Natural killer cell (primary cell): ENCODE measurements around the gene PPP1R9A. TPM values are rescaled to one million over a fixed set of nuclear protein-coding genes. Genes with fewer than 3 reads are reported as not detected.

Source experiments
- ATAC-seq, 3 donors: fragments of 150-1000 bp in 2 of 3; fragments of 200-7000 bp in 1 of 3; cut with Tn5 transposase; 1 replicate in 1 of 3; 2 replicates in 2 of 3; pipeline ENCODE4 v1.10.0; 2021; ENCODE audit warnings: mild to moderate bottlenecking in 2 of 3, moderate library complexity in 2 of 3
- DNase-seq, 2 donors: peaks; one replicate each; pipeline versions ENCODE4 v3.0.0 to v3.0.0-alpha.2; 2013 to 2021; ENCODE audit warnings: mixed read lengths in 1 of 2
- H3K27ac ChIP-seq: one replicate; pipeline ENCODE4 v1.5.1; 2013; ENCODE audit warnings: mild to moderate bottlenecking, low read length
- H3K27me3 ChIP-seq: one replicate; pipeline ENCODE4 v1.6.1; 2013; ENCODE audit warnings: low read length; ENCODE audit not compliant: control insufficient read depth, insufficient read depth
- H3K36me3 ChIP-seq: one replicate; pipeline ENCODE4 v1.6.1; 2013; ENCODE audit warnings: low read length; ENCODE audit not compliant: control insufficient read depth, insufficient read depth
- H3K4me1 ChIP-seq: one replicate; pipeline ENCODE4 v1.6.1; 2013; ENCODE audit warnings: low read length; ENCODE audit not compliant: control insufficient read depth, insufficient read depth
- H3K4me3 ChIP-seq: one replicate; pipeline ENCODE4 v1.5.1; 2013; ENCODE audit warnings: low read length
- H3K9me3 ChIP-seq: one replicate; pipeline ENCODE4 v1.6.1; 2013; ENCODE audit warnings: low read length; ENCODE audit not compliant: control insufficient read depth, insufficient read depth
- H3K27ac Mint-ChIP-seq, 2 donors: one replicate each; pipeline ENCODE4 v1.8.0; 2022; ENCODE audit warnings: mild to moderate bottlenecking in 2 of 2, mixed read lengths in 2 of 2, moderate library complexity in 1 of 2
- H3K27me3 Mint-ChIP-seq, 2 donors: one replicate each; pipeline ENCODE4 v1.8.0; 2022; ENCODE audit warnings: low read depth in 2 of 2, mixed read lengths in 2 of 2
- H3K36me3 Mint-ChIP-seq: one replicate; pipeline ENCODE4 v1.8.0; 2022; ENCODE audit warnings: mixed read lengths
- H3K4me1 Mint-ChIP-seq, 2 donors: one replicate each; pipeline ENCODE4 v1.8.0; 2022; ENCODE audit warnings: mixed read lengths in 2 of 2
- H3K4me3 Mint-ChIP-seq: one replicate; pipeline ENCODE4 v1.8.0; 2022; ENCODE audit warnings: mild to moderate bottlenecking, moderate library complexity, mixed read lengths
- H3K9me3 Mint-ChIP-seq, 2 donors: one replicate each; pipeline ENCODE4 v1.8.0; 2022; ENCODE audit warnings: mixed read lengths in 2 of 2
- CTCF ChIP-seq: fragments of 200-600 bp; IDR thresholded peaks from one replicate; pipeline ENCODE4 v1.8.0; 2022; ENCODE audit warnings: antibody characterized with exemption
- WGBS: methylation state at CpG from one replicate; pipeline ENCODE4 v1.1.7; 2013; ENCODE audit warnings: missing lambda C conversion rate; ENCODE audit not compliant: insufficient coverage; 5-methylcytosine and 5-hydroxymethylcytosine counted together
- intact Hi-C: fragments of 100-400 bp; cut with micrococcal nuclease; formaldehyde crosslinking; loops from one replicate; pipeline ENCODE4 v1.14.2; 2022
- total RNA-seq, 4 donors: library from RNA; stranded (reverse); fragments of 120-200 nt in 1 of 4; gene quantifications; one replicate each; pipeline versions ENCODE4 v1.2.3 to v1.2.4, GENCODE V29; 2013 to 2022

PPP1R9A gene
- total RNA-seq, 3 donors from 2014 or later (not counting 1 experiment from before 2014, with no cell fraction given), result 1.6 to 6.0 (median 2.0) TPM

- intact Hi-C loops, result no loop called here
- Histone ChIP-seq H3K9me3 (no peaks in the 10 kb centered on the region), H3K27me3 (no peaks in the 10 kb centered on the region), H3K4me3 (no peak overlapping the region), H3K27ac (no peak overlapping the region), H3K4me1 (no peaks in the 10 kb centered on the region), H3K36me3 (no peaks in the 10 kb centered on the region)
- Mint-ChIP-seq H3K9me3 (peaks cover 2 to 8% of the 10 kb centered on the region in 2 donors), H3K4me1 (no peaks in the 10 kb centered on the region), H3K27me3 (no peaks in the 10 kb centered on the region), H3K4me3 (no peak overlapping the region), H3K27ac (no peak overlapping the region), H3K36me3 (no peaks in the 10 kb centered on the region)
- TF ChIP-seq CTCF, result no peak
- ATAC-seq, result no peak
- WGBS, result 89% methylated on average over 2 of the region's 2 CpGs
- DNase-seq, result no peak
These were observed 64.9 kb downstream of the PPP1R9A start for GRCh38 chr7:94972296-94972695.

- no peaks in the 10 kb centered on the region for H3K9me3 ChIP-seq
- no peak overlapping the region for H3K27ac ChIP-seq
- TF ChIP-seq CTCF, result no peak
- WGBS, result 93% methylated on average over 3 of the region's 3 CpGs
- Mint-ChIP-seq H3K27me3 (no peaks in the 10 kb centered on the region), H3K4me1 (no peaks in the 10 kb centered on the region), H3K27ac (no peak overlapping the region), H3K9me3 (peaks cover 0 to 7% of the 10 kb centered on the region in 2 donors), H3K36me3 (no peaks in the 10 kb centered on the region), H3K4me3 (no peak overlapping the region)
- DNase-seq, result no peak
- intact Hi-C loops, result no loop called here
- H3K4me1 ChIP-seq, result no peaks in the 10 kb centered on the region
- no peak for ATAC-seq
- no peak overlapping the region for H3K4me3 ChIP-seq
- H3K36me3 ChIP-seq, result no peaks in the 10 kb centered on the region
- H3K27me3 ChIP-seq, result no peaks in the 10 kb centered on the region
These were observed 66.5 kb downstream of the PPP1R9A start for GRCh38 chr7:94973844-94974243.

- H3K4me3 ChIP-seq, result no peak overlapping the region
- ATAC-seq (no peak), DNase-seq (no peak)
- Mint-ChIP-seq H3K36me3 (no peaks in the 10 kb centered on the region), H3K27ac (no peak overlapping the region), H3K27me3 (no peaks in the 10 kb centered on the region), H3K9me3 (peaks cover 0 to 7% of the 10 kb centered on the region in 2 donors), H3K4me1 (no peaks in the 10 kb centered on the region), H3K4me3 (no peak overlapping the region)
- 84% methylated on average over 4 of the region's 4 CpGs for WGBS
- intact Hi-C loops, result no loop called here
- TF ChIP-seq CTCF, result no peak
- no peaks in the 10 kb centered on the region for H3K27me3 ChIP-seq
- H3K36me3 ChIP-seq, result no peaks in the 10 kb centered on the region
- no peaks in the 10 kb centered on the region for H3K4me1 ChIP-seq
- no peaks in the 10 kb centered on the region for H3K9me3 ChIP-seq
- no peak overlapping the region for H3K27ac ChIP-seq
These were observed 67.0 kb downstream of the PPP1R9A start for GRCh38 chr7:94974423-94974822.

- no peak overlapping the region for H3K4me3 ChIP-seq
- no peaks in the 10 kb centered on the region for H3K36me3 Mint-ChIP-seq
- no peak for DNase-seq
- H3K9me3 ChIP-seq, result no peaks in the 10 kb centered on the region
- no peaks in the 10 kb centered on the region for H3K4me1 Mint-ChIP-seq
- H3K4me3 Mint-ChIP-seq, result no peak overlapping the region
- no peaks in the 10 kb centered on the region for H3K36me3 ChIP-seq
- H3K27me3 Mint-ChIP-seq, result no peaks in the 10 kb centered on the region
- no peak overlapping the region for H3K27ac ChIP-seq
- H3K27ac Mint-ChIP-seq, result no peak overlapping the region
- no peaks in the 10 kb centered on the region for H3K4me1 ChIP-seq
- no peak for TF ChIP-seq CTCF
- intact Hi-C loops, result no loop called here
- no peak for ATAC-seq
- no peaks in the 10 kb centered on the region for H3K27me3 ChIP-seq
- H3K9me3 Mint-ChIP-seq, result peaks cover 0 to 7% of the 10 kb centered on the region in 2 donors
These were observed 67.9 kb downstream of the PPP1R9A start for GRCh38 chr7:94975336-94975735.
